Measurements from ENCODE around the gene TINCR. TPM values are rescaled to one million over a fixed set of nuclear protein-coding genes. Genes with fewer than 3 reads are reported as not detected.

The TINCR gene
- total RNA-seq, 4 donors from 2014 or later = 250 to 282 (median 259) TPM

DNA sequence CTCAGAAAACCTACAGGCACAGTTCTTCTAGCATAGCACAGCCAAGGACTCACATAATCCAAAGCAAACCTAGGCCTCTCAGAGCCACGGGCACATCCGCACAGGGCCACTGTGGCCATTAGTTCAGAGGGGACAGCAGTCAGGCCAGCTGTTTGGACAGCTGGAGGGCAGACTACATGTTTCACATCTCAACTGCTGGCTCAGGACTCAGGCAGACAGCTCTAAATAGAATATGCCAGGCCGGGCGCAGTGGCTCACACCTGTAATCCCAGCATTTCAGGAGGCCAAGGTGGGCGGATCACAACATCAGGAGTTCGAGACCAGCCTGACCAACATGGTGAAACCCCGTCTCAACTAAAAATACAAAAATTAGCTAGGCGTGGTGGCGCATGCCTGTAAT, 28.0 kb upstream of the TINCR start:
- no peak for DNase-seq (ENCODE audit: low spot score in 2 of 2)
- intact Hi-C loops (cut with DNase I; ENCODE audit: low total_unique reads) = no loop called here
- no peak for TF ChIP-seq POLR2A (IDR thresholded peaks at IDR 0.05)
- TF ChIP-seq, protein P1, sequence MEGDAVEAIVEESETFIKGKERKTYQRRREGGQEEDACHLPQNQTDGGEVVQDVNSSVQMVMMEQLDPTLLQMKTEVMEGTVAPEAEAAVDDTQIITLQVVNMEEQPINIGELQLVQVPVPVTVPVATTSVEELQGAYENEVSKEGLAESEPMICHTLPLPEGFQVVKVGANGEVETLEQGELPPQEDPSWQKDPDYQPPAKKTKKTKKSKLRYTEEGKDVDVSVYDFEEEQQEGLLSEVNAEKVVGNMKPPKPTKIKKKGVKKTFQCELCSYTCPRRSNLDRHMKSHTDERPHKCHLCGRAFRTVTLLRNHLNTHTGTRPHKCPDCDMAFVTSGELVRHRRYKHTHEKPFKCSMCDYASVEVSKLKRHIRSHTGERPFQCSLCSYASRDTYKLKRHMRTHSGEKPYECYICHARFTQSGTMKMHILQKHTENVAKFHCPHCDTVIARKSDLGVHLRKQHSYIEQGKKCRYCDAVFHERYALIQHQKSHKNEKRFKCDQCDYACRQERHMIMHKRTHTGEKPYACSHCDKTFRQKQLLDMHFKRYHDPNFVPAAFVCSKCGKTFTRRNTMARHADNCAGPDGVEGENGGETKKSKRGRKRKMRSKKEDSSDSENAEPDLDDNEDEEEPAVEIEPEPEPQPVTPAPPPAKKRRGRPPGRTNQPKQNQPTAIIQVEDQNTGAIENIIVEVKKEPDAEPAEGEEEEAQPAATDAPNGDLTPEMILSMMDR (IDR thresholded peaks at IDR 0.05) = no peak
- no peak overlapping the region for H3K4me3 ChIP-seq (ENCODE audit: low read depth, poor library complexity, severe bottlenecking)
- WGBS, 2 donors = 94 to 97% methylated on average over 9 of the region's 9 CpGs

DNA sequence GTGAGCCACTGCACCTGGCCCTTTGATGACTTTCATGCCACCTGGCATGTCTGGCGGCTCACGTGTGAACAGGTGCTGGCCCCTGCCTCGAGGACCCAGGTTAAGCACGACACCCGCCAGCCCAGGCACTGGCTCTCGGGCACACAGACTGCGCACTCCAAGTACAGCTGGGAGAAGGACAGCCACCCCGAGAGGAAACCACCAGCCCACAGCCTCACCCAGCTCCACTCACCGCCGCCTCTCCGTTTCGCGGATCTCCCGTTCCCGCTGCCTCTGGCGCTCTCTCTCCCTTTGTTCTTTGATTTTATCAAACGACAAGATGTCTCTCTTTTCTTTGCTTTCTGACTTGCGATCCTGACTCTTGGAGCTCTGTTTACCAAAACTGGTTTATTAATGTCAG, 27.4 kb upstream of the TINCR start:
- WGBS, 2 donors = 88 to 93% methylated on average over 18 of the region's 18 CpGs
- no peak for DNase-seq (ENCODE audit: low spot score in 2 of 2)
- intact Hi-C loops (cut with DNase I; ENCODE audit: low total_unique reads) = no loop called here
- H3K4me3 ChIP-seq (ENCODE audit: low read depth, poor library complexity, severe bottlenecking) = no peak overlapping the region
- TF ChIP-seq, protein P1 (IDR thresholded peaks at IDR 0.05) = no peak

DNA sequence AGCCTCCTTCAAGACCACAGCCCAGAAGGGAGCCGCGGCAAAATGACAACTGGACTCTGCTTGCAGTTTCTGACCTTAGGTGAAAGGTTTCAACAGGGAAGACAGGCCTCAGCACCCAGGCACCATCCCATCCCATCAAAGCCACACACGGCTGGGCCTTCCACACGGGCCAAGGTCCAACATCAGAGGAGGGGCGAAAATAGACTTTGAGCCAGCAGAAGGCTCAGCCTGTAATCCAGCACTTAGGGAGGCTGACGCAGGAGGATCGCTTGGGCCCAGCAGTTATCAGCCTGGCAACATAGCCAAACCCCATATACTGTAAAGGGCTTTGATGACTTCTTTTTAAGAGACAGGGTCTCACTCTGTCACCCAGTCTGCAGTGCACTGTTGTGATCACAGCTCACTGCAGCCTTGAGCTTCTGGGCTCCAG, 26.8 kb upstream of the TINCR start:
- no peak for DNase-seq (ENCODE audit: low spot score in 2 of 2)
- WGBS, 2 donors = 94% methylated on average over 7 of the region's 7 CpGs
- no peak for TF ChIP-seq POLR2A (IDR thresholded peaks at IDR 0.05)
- TF ChIP-seq, protein P1 (IDR thresholded peaks at IDR 0.05) = no peak
- intact Hi-C loops (cut with DNase I; ENCODE audit: low total_unique reads) = no loop called here
- no peak overlapping the region for H3K4me3 ChIP-seq (ENCODE audit: low read depth, poor library complexity, severe bottlenecking)

DNA sequence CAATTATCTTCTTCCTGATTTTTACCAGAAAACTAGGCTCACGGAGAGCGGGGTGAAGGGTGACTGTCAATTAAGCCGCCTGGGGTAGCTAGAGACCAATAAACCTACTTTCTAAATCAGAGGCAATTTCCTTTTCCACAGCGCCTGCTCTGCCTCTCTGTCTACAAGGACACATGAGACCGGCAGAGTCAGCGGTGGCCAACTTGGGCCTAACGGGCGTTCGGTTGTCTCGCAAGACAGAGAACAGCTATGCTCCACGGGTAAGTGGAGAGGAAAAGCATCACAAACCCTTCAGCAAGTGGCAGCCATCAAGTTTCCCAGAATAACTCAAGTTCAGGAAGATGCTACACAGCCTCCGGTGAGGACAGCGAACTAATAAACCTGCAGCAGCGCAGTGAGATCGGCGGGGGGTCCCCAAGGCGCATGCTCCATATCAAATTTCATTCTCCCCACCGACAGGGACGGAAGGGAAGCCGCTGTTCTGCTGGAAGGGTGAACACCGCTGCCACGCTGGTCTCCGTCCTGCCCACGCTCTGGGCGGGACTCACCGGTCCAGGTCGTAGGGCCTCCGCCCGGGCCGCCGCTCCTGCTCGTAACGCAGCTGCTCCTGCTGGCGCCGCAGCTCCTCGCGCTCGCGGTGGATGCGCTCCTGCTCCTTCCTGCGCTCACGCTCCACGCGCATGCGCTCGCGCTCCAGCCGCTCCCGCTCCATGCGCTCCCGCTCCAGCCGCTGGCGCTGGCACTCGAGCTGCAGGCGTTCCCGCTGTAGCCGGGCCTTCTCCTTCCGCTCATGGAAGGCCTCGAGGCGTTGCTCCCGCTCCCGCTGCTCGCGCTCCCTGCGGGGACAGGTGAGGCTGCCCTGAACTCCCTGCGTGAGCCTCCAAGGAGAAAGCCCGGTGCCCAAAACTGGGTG, 25.8 kb upstream of the TINCR start:
- TF ChIP-seq, protein P1 (IDR thresholded peaks at IDR 0.05) = no peak
- TF ChIP-seq POLR2A (IDR thresholded peaks at IDR 0.05) = no peak
- WGBS, 2 donors = 94% methylated on average over 67 of the region's 67 CpGs

DNA sequence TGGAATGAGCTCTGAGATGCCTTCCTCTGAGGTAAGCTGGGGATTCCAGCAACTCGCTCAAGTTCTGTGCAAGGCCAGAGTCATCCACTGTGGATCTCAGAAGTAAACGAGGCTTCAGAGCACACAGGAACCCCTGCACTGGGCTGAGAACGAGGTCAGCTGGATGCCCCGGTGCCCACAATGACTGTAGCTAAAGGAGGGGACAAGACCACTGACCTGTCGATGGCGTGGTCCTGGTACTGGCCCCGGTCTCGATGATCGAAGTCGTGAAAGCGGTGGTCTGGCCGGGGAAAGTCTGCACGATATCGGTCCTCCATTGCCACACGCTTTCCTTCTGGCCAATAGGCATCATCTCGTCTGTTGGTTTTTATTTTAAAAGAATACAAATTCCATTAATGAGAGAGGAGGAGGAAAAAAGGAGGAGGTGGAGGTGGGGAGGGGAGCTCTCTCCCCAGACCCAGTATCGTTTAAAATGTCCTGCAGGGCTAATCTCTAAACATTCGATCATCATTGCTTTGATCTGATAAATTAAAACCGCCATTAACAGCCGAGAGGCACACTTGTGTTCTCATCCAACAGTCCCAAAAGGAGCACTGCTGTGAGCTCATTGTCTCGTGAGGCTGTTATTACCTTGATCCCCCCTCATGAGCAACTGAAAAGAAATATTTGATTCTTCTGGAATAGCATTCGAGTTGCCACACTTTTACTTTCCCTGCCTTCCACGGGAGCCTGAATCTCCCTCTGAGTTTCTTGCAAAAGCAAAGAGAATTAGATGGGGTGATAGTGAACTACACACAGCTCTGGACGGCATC, 25.0 kb upstream of the TINCR start:
- WGBS, 2 donors = 82 to 87% methylated on average over 24 of the region's 24 CpGs
- intact Hi-C loops (cut with DNase I; ENCODE audit: low total_unique reads) = no loop called here
- DNase-seq (ENCODE audit: low spot score in 2 of 2) = no peak
- TF ChIP-seq, protein P1 (IDR thresholded peaks at IDR 0.05) = no peak
- TF ChIP-seq POLR2A (IDR thresholded peaks at IDR 0.05) = no peak
- no peak overlapping the region for H3K4me3 ChIP-seq (ENCODE audit: low read depth, poor library complexity, severe bottlenecking)

More for the DNA sequence above, 25.8 kb upstream of the TINCR start:
- H3K4me3 ChIP-seq (ENCODE audit: low read depth, poor library complexity, severe bottlenecking) = no peak overlapping the region
- intact Hi-C loops (cut with DNase I; ENCODE audit: low total_unique reads) = no loop called here
- DNase-seq (ENCODE audit: low spot score in 2 of 2) = no peak

Measured in lower leg skin (tissue), 4 donors.